Epidermal melanocyte (primary cell): Measurements from ENCODE around the gene PDZD8.

Experiments used
- DNase-seq: peaks from one replicate; pipeline ENCODE4 v3.0.0; 2011; ENCODE audit warnings: low spot score; ENCODE audit not compliant: insufficient read length

Gene PDZD8

GRCh38 chr10:117375360-117376178 is at the start of gene PDZD8:
Gene PDZD8, minus strand, starts transcription at chr10:117375440. Its CDS starts 213 bp downstream, at chr10:117375227.
- peak; percentile 67 for DNase-seq

GRCh38 chr10:117424171-117424570 is 48.9 kb upstream of the PDZD8 start:
- DNase-seq: no peak

GRCh38 chr10:117421985-117422384 is 46.7 kb upstream of the PDZD8 start:
- DNase-seq: no peak

- DNase-seq: no peak
These were observed 45.5 kb upstream of the PDZD8 start for GRCh38 chr10:117420768-117421167.

- DNase-seq: no peak
These were observed 44.7 kb upstream of the PDZD8 start for GRCh38 chr10:117419921-117420320.

GRCh38 chr10:117419159-117419558 is 43.9 kb upstream of the PDZD8 start:
- DNase-seq: no peak

- DNase-seq: no peak
These were observed 42.9 kb upstream of the PDZD8 start for GRCh38 chr10:117418121-117418520.

- no peak for DNase-seq
These were observed 42.0 kb upstream of the PDZD8 start for GRCh38 chr10:117417196-117417595.

- no peak for DNase-seq
These were observed 38.8 kb upstream of the PDZD8 start for GRCh38 chr10:117413928-117414618.

- no peak for DNase-seq
These were observed 37.3 kb upstream of the PDZD8 start for GRCh38 chr10:117412469-117413010.

- no peak for DNase-seq
These were observed 36.5 kb upstream of the PDZD8 start for GRCh38 chr10:117411479-117412399.

- no peak for DNase-seq
These were observed 35.3 kb upstream of the PDZD8 start for GRCh38 chr10:117410557-117410956.

GRCh38 chr10:117409549-117410305 is 34.5 kb upstream of the PDZD8 start:
- DNase-seq: no peak

- no peak for DNase-seq
These were observed 33.5 kb upstream of the PDZD8 start for GRCh38 chr10:117408436-117409384.

- no peak for DNase-seq
These were observed 30.5 kb upstream of the PDZD8 start for GRCh38 chr10:117405730-117406129.

- no peak for DNase-seq
These were observed 25.1 kb upstream of the PDZD8 start for GRCh38 chr10:117400329-117400728.

GRCh38 chr10:117399341-117400196 is 24.3 kb upstream of the PDZD8 start:
- DNase-seq: no peak

- no peak for DNase-seq
These were observed 22.8 kb upstream of the PDZD8 start for GRCh38 chr10:117398029-117398428.
